Measurements from ENCODE around the gene AURKB.
A peak's percentile ranks its signal among the peaks of the same experiment; 100 is the strongest.
"Not testable (repeated sequence)": the region's sequence is repeated elsewhere in the genome, so short reads cannot be mapped to it uniquely, and the experiment has no call there.

The AURKB gene

GRCh38 chr17:8224891-8225812 lies 14.8 kb upstream of the AURKB start:
- DNase-seq = no peak

GRCh38 chr17:8223356-8224126 lies 13.2 kb upstream of the AURKB start:
- DNase-seq = peak; percentile 45

- peak; percentile 83 for DNase-seq
These were observed 12.4 kb upstream of the AURKB start for GRCh38 chr17:8222630-8223355.

DNA sequence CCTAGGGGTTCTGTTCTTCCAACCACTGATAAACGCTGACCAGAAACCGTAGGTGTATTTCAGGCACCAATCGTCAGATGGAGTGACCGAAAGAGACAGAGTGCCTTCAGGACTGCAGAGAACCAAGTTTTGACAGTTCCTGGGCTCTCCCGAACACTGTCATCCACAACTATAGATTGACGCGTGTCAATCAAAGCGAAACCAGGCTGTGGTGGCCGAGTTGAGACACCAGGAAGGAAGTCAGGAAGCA lies 11.9 kb upstream of the AURKB start:
- peak; percentile 60 for DNase-seq

DNA sequence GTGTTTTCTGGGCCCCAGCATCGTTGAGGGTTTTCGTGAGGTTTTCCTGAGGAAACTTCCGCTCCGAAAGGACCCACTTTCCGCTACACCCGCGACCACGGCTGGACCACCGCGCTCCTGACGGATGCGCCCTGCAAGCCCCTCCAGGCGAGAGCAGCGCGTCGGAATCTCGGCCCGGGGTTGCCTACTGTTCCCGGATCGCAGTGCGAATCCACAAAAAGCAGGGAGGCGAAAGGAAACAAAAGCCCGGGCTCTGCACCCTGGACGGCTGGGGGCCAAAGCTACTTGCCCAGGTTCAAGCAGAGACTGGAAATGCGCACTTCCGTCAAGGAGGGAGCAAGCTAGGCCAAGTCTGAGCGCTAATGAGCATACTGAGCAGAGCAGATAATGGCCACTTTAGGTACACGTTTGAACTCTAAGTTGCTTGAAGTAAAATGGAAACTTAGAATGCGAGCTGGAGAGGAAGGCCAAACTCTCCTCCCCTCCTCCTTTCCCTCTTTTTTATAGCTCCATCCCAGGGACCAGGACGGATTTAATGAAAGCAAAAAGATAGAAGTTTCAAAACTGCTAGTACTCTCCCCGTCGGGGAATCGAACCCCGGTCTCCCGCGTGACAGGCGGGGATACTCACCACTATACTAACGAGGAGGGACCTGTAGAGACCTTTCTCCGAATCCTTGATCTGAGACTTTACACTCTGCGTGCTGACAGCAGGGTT lies 11.4 kb upstream of the AURKB start:
- DNase-seq = peak; percentile 88

DNA sequence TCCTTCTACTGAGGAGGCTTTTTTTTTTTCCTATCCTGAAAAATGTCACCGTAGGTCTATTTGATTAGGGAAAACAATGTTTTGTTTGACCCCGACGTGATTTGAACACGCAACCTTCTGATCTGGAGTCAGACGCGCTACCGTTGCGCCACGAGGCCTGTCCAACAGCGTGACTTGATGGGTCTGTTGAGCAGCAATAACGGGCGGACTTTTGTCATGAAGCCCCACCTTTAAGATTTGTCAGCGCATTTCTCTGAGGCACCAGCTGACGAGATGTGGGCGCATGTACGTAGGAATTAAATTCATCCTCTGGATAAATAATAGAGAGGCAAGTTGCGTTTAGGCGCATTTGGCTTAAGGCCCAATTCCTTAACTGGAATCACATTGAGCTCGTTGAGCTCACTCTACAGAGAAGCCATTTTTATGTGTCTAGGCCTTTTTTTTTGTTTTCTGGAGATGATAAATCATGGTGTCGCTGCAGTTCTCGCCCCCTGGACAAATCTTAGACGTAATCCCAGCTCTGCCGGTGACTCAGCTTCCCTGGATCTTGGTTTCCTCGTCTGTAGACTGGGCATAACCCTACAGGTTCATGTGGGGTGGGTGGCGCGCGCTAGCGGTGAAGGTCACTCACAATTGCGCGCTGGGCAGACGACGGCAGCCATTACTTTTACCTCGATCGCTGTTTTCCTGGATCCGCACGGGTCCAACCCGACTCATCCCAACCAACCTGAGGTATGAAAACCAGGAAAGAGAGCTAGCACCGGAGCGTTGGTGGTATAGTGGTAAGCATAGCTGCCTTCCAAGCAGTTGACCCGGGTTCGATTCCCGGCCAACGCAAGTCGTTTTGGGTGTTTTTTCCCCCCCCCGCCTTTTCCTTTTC lies 10.6 kb upstream of the AURKB start:
- peak; percentile 78 for DNase-seq

GRCh38 chr17:8214000-8214399 lies 3.6 kb upstream of the AURKB start:
- not testable (repeated sequence) for DNase-seq

- DNase-seq = no peak
These were observed 2.2 kb upstream of the AURKB start for GRCh38 chr17:8212312-8213180.

DNA sequence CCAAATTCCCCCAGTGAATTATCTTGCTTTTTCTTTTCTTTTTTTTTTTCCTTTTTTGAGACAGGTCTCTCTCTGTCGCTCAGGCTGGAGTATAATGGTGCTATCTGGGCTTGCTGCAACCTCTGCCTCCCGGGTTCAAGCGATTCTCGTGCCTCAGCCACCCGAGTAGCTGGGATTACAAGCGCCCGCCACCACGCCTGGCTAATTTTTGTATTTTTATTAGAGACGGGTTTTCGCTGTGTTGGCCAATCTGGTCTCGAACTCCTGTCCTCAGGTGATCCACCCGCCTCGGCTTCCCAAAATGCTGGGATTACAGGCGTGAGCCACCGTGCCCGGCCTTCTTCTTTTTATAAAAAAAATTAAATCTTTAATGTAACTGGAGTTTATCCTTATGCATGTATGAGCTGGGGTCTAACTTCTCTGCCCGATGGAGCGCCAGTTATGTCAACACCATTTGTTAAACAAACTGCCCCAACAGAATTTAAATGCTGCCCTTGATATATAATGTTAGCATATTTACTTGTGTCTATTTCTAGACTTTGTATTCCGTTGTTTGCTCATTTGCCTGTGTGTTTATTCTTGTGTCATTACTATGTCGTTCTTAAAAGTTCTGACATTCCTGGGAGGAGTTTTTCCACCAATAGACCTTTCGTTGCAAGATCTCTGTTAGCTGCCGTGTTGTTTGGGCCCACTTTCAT lies 535 bp upstream of the AURKB start:
- DNase-seq = no peak

GRCh38 chr17:8206536-8206935 lies 3.8 kb downstream of the AURKB start:
- no peak for DNase-seq

DNA sequence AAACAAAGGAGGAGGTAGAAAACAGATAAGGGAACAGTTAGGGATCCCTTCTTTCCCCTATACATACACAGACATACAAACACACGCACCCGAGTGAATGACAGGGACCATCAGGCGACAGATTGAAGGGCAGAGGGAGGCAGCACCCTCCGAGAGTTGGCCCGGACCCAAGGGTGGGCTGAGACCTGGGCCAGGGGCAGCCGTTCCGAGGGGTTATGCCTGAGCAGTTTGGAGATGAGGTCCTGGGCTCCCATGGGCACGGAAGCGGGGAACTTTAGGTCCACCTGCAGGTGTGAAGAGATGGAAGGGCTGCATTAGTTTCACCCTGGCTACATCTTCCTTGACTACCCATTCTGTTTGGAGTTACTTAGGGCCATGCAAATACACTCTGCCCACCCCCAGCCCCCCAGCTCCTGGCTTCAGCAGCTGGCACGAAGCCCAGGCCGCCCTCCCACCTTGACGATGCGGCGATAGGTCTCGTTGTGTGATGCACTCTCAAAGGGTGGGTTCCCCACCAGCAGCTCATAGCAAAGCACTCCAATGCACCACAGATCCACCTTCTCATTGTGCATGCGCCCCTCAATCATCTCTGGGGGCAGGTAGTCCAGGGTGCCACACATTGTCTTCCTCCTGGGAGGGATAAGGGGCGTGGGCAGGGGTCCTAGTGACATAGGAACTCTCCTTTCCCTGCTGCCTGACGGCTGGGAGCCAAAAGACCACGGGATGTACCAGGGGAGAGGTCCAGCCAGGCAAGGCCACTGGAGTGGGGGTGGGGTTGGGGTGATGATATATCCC lies 5.4 kb downstream of the AURKB start:
- DNase-seq = no peak

GRCh38 chr17:8192070-8192815 lies 18.1 kb downstream of the AURKB start:
- DNase-seq = peak; percentile 38

DNA sequence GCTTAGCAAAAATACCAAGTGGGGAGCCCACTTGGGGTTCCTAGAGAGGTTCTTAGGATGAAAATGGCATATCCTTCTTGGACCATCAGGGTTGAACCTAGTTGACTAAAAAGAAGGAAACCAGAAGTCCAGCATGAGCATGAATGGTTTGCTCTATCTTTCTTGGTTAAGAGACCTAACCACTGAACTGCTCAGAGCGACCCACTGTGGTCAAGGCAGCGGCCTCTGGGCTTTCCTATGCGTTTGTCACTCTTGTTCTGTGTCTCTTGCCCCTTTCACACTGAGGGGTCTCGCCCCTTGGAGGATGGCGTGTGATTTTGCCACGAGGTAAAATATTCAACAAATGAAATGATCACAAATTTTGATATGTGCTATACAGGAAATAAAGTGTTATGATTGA lies 19.9 kb downstream of the AURKB start:
- no peak for DNase-seq

DNA sequence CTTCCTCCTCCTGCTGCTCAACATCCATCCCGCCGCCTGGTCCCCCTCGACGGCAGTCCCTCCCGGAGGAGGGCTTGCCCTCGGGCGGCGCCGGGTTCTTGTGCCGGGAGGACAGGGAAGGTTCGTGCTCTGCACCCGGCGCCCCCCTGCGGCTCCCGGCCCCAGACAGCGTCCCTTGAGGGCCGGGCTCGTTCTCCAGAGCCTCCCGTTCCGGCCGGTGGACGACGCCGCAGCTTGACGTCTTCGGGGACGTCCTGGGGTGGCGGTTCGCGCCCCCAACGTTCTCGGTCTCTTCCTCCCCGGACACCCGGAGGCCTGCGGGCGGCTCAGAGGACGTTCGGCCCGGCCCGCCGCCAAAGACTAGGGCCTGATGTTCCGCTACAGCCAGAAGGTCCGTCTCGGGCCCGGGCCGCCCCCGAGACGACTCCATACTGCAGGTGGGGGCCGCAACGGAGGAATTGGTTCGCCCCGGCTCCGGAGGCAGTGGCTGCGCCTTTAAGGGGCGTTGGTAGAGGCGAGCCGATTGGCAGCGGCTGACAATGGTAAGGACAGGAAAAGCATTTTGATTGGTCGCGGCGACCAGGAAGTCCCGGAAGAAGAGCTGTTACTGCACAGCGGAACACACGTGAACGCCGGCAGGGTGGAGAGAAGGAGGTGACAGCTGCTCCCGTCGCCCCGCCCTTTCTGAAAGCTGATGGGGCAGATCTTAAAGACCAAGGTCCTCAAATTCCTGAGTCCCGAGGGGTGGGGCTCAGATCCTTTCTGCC lies 20.5 kb downstream of the AURKB start, which contains the start of gene BORCS6:
BORCS6 (minus strand) TSS at position 470 of the 767 bp plus-strand sequence; CDS start at position 430, 40 bp downstream.
- peak; percentile 94 for DNase-seq

DNA sequence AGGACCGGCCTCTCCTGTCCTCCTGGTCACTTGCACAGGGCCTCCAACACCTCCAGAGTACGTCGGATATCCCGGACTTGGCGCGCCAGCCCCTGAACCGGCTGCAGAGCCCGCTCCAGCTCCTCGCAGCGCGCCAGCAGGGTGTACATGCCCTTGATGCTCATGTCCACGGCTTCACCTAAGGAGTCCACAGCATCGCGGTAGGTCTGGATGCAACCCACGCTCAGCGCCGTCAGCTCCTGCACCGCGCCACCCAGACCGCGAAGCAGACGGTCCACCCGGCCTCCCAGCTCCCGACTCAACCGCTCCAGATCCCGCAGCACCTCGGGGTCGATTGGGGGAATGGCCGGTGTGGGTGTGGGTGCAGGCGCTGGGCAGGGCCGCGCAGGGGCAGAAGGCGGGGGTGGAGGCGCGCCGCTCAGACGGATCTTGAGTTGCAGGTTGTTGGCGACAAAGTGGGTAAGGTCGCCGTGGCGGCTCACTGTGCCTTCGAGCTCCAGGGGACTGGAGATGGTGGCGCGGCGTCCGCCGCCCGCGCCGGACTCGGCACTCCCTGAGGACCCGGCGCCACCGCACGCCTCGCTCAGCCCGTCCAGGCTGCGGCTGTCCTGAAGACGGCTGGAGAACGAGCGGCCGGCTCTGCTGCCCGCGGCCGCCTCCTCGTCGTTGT lies 21.2 kb downstream of the AURKB start:
- DNase-seq = peak; percentile 25

- DNase-seq = no peak
These were observed 22.0 kb downstream of the AURKB start for GRCh38 chr17:8188263-8188839.
